K562 (cell line): ENCODE results near the gene MDH1B. TPM values are rescaled to one million over a fixed set of nuclear protein-coding genes. Genes with fewer than 3 reads are reported as not detected.

Source experiments
- ATAC-seq: fragments of 200-7000 bp; cut with Tn5 transposase; 3 replicates; pipeline ENCODE4 v1.9.1; 2020; ENCODE audit warnings: moderate library complexity
- BruUV-seq: library from RNA; stranded (reverse); fragments of 400-500 nt; replicated peaks from 2 replicates; lab custom pipeline; 2021; lab: Mats Ljungman, UMichigan
- CTCF ChIA-PET: fragments of 300-600 bp; formaldehyde crosslinking; extraction: SDS; loops from one replicate; lab custom pipeline; 2021; ENCODE audit warnings: low intra/inter-chr PET ratio; lab: Yijun Ruan, JAX
- POLR2A ChIA-PET: fragments of 300-600, 350-650 bp; sonication (Branson Sonifier 250); formaldehyde crosslinking; extraction: SDS; loops from one replicate; lab custom pipeline; 2021; ENCODE audit warnings: antibody characterized with exemption, inconsistent platforms; lab: Yijun Ruan, JAX
- DNase-seq, 4 experiments: peaks; one replicate each; pipeline versions ENCODE4 v3.0.0 to v3.0.0-alpha.2; 2011 to 2018; ENCODE audit warnings: low spot score in 3 of 4, mixed read lengths in 3 of 4; ENCODE audit errors: extremely low read depth in 1 of 4
- FAIRE-seq: peaks from 2 replicates; lab custom pipeline; 2011; peaks lifted over from hg19 to GRCh38; lab: Jason Lieb, UNC
- H2AFZ ChIP-seq: 2 replicates; pipeline ENCODE4 v1.6.0; 2011; ENCODE audit warnings: low read depth, low read length, control low read depth, inconsistent platforms
- H3K27ac ChIP-seq: fragments of 200-600 bp; 3 replicates; pipeline ENCODE4 v1.8.0; 2011; ENCODE audit warnings: low read depth, mild to moderate bottlenecking, control low read depth, inconsistent platforms, low read length, moderate library complexity, mixed read lengths; ENCODE audit errors: extremely low read depth
- H3K27me3 ChIP-seq, 2 experiments: fragments of 300-600 bp in 1 of 2; 2 replicates in 1 of 2; 3 replicates in 1 of 2; pipeline versions ENCODE4 v1.6.0 to v1.8.0; 2011; ENCODE audit warnings: inconsistent platforms in 2 of 2, low read length in 2 of 2, mild to moderate bottlenecking in 1 of 2, mixed read lengths in 1 of 2, moderate library complexity in 1 of 2; ENCODE audit not compliant: control insufficient read depth in 2 of 2, insufficient read depth in 2 of 2
- H3K36me3 ChIP-seq: fragments of 300-600 bp; 3 replicates; pipeline ENCODE4 v1.8.0; 2011; ENCODE audit warnings: mild to moderate bottlenecking, low read length, inconsistent platforms; ENCODE audit not compliant: control insufficient read depth, insufficient read depth
- H3K4me1 ChIP-seq, 2 experiments: fragments of 200-600 bp in 1 of 2; replicated peaks in 1 of 2; 2 replicates in 1 of 2; 3 replicates in 1 of 2; pipeline versions ENCODE4 v1.5.1 to v1.8.0; 2011; ENCODE audit warnings: inconsistent platforms in 2 of 2, low read length in 2 of 2, mild to moderate bottlenecking in 1 of 2, mixed read lengths in 1 of 2, moderate library complexity in 1 of 2; ENCODE audit not compliant: control insufficient read depth in 2 of 2, insufficient read depth in 2 of 2
- H3K4me2 ChIP-seq: 2 replicates; pipeline ENCODE4 v1.6.1; 2011; ENCODE audit warnings: low read length, control low read depth, inconsistent platforms, mixed read lengths; ENCODE audit not compliant: insufficient read depth
- H3K4me3 ChIP-seq: fragments of 200-600 bp; sonication (generic), shearing (Covaris generic); 2 replicates; pipeline ENCODE4 v1.5.1; 2016; ENCODE audit warnings: control low read depth, inconsistent platforms
- H3K79me2 ChIP-seq: fragments of 200-600 bp; 3 replicates; pipeline ENCODE4 v1.8.0; 2011; ENCODE audit warnings: low read length, inconsistent platforms; ENCODE audit not compliant: control insufficient read depth, insufficient read depth
- H3K9ac ChIP-seq, 2 experiments: 2 replicates each; pipeline versions ENCODE4 v1.6.0 to v1.6.1; 2011; ENCODE audit warnings: low read depth in 2 of 2, low read length in 2 of 2, control low read depth in 1 of 2, inconsistent platforms in 1 of 2, mild to moderate bottlenecking in 1 of 2, mixed read lengths in 1 of 2; ENCODE audit not compliant: insufficient read depth in 1 of 2
- H3K9me1 ChIP-seq: one replicate; pipeline ENCODE4 v1.6.0; 2011; ENCODE audit warnings: inconsistent platforms, mild to moderate bottlenecking, low read length, moderate library complexity; ENCODE audit not compliant: control insufficient read depth, insufficient read depth
- H3K9me3 ChIP-seq: replicated peaks from 2 replicates; pipeline ENCODE4 v1.5.1; 2011; ENCODE audit warnings: low read depth, low read length, inconsistent platforms; ENCODE audit not compliant: control insufficient read depth, insufficient read depth
- H4K20me1 ChIP-seq: replicated peaks from 2 replicates; pipeline ENCODE4 v1.6.1; 2011; ENCODE audit warnings: low read length, inconsistent platforms, mixed read lengths; ENCODE audit not compliant: control insufficient read depth, insufficient read depth
- CEBPB ChIP-seq: fragments of 450-650 bp; IDR thresholded peaks from 2 replicates; pipeline ENCODE4 v1.6.1; 2016; ENCODE audit warnings: missing genetic modification characterization, missing compliant biosample characterization
- POLR3A ChIP-seq: IDR thresholded peaks from 2 replicates; pipeline ENCODE4 v1.6.1; 2011; ENCODE audit warnings: borderline replicate concordance, mild to moderate bottlenecking, moderate library complexity; ENCODE audit not compliant: insufficient read length, insufficient read depth; ENCODE audit errors: extremely low read depth
- POU5F1 ChIP-seq: fragments of 150-350 bp; IDR thresholded peaks from 2 replicates; pipeline ENCODE4 v1.6.1; 2014; ENCODE audit warnings: borderline replicate concordance, low read length, low read depth, mild to moderate bottlenecking; ENCODE audit not compliant: partially characterized antibody
- ZNF316 ChIP-seq: fragments of 450-650 bp; IDR thresholded peaks from 2 replicates; pipeline ENCODE4 v1.6.1; 2016
- WGBS: fragments of 100-300 bp; shearing (Covaris generic); methylation state at CpG from one replicate; pipeline ENCODE4 v1.1.6; 2016; ENCODE audit warnings: low coverage, mixed read lengths; ENCODE audit not compliant: insufficient coverage; ENCODE audit errors: missing lambda C conversion rate; 5-methylcytosine and 5-hydroxymethylcytosine counted together
- in situ Hi-C: fragments of 300-500 bp; cut with MboI; formaldehyde crosslinking; loops from 4 replicates; pipeline ENCODE4 v1.15.0; 2018; ENCODE audit warnings: inconsistent platforms, mixed read lengths
- intact Hi-C: fragments of 100-400 bp; cut with micrococcal nuclease; formaldehyde crosslinking; loops from 2 replicates; pipeline ENCODE4 v1.14.2; 2022
- polyA plus RNA-seq, 8 experiments: library from polyadenylated mRNA; depleted of rRNA in 4 of 8; stranded (reverse) in 5 of 8; unstranded in 3 of 8; fragments of >200 nt; fragmentation: Nextera tagmentation in 2 of 8; fragmentation: Illumina TruSeq in 1 of 8; extraction: Ambion mirVana in 2 of 8; extraction: Trizol in 1 of 8; gene quantifications; 2 replicates each; pipeline versions ENCODE4 v1.2.1 to v1.2.3, GENCODE V29; 2011 to 2014; ENCODE audit warnings: inconsistent platforms in 1 of 8, missing spikeins in 1 of 8
- total RNA-seq, 7 experiments: library from RNA; depleted of rRNA in 6 of 7; stranded (reverse); fragments of >200 nt in 6 of 7; fragmentation: Illumina TruSeq in 2 of 7; extraction: Trizol in 2 of 7; gene quantifications; 2 replicates each; pipeline versions ENCODE4 v1.2.1 to v1.2.3, GENCODE V29; 2011 to 2021; ENCODE audit warnings: low replicate concordance in 1 of 7

MDH1B gene
- total and polyA plus RNA-seq, 9 of the 15 experiments (the other 6 are each of a cell fraction or from before 2014, with no cell fraction given): 0.06 to 0.16 (median 0.14) TPM; not detected in 5

GRCh38 chr2:206790311-206790935 lies 25.3 kb upstream of the MDH1B start:
- intact Hi-C loops: no loop called here
- no peaks in the 10 kb centered on the region for H3K27me3 ChIP-seq
- DNase-seq (no peak), ATAC-seq (no peak)
- H3K9ac ChIP-seq: no peak overlapping the region
- peaks cover 73% of the 10 kb centered on the region for H3K36me3 ChIP-seq
- no peaks in the 10 kb centered on the region for H3K79me2 ChIP-seq
- POLR2A ChIA-PET: no interaction called here
- CTCF ChIA-PET: no interaction called here
- BruUV-seq: no TSS peak
- no peak overlapping the region for H3K4me2 ChIP-seq
- no peak overlapping the region for H3K27ac ChIP-seq
- no peaks in the 10 kb centered on the region for H3K9me3 ChIP-seq
- TF ChIP-seq POU5F1 (no peak), POLR3A (no peak)
- TF ChIP-seq, all 486 proteins: peak for 0
- in situ Hi-C loops: loop anchor here (10.0 kb wide), 1 partner anchor 684 kb away; no protein-coding TSS in a partner anchor
- WGBS: 90% methylated on average over 3 of the region's 3 CpGs
- Histone ChIP-seq H4K20me1 (no peaks in the 10 kb centered on the region), H3K4me3 (no peak overlapping the region), H3K4me1 (no peaks in the 10 kb centered on the region), H2AFZ (no peak overlapping the region), H3K9me1 (no peaks in the 10 kb centered on the region)
- no peak for FAIRE-seq

- no peak overlapping the region for H3K27ac ChIP-seq
- H3K4me1 ChIP-seq: no peaks in the 10 kb centered on the region
- H3K36me3 ChIP-seq: peaks cover 85% of the 10 kb centered on the region
- H3K4me2 ChIP-seq: no peak overlapping the region
- H3K27me3 ChIP-seq: no peaks in the 10 kb centered on the region
- no peak overlapping the region for H3K4me3 ChIP-seq
- ChIA-PET POLR2A (no interaction called here), CTCF (no interaction called here)
- no TSS peak for BruUV-seq
- in situ Hi-C loops (no loop called here), intact Hi-C loops (loop anchor here (5.0 kb wide), 2 partner anchors 92 to 392 kb away; no protein-coding TSS in a partner anchor)
- no peak for FAIRE-seq
- H4K20me1 ChIP-seq: no peaks in the 10 kb centered on the region
- no peak overlapping the region for H3K9ac ChIP-seq
- H3K9me3 ChIP-seq: no peaks in the 10 kb centered on the region
- DNase-seq: no peak
- no peak for ATAC-seq
- TF ChIP-seq ZNF316: 0 out of 2 replicates have a peak, but pooled peaks have one; percentile 5
- no peak for TF ChIP-seq CEBPB (tag)
- H2AFZ ChIP-seq: no peak overlapping the region
- peaks cover 4% of the 10 kb centered on the region; the same call in 2 of the 3 replicates for H3K79me2 ChIP-seq
- WGBS: 85% methylated on average over 6 of the region's 7 CpGs
- H3K9me1 ChIP-seq: no peaks in the 10 kb centered on the region
Observed at GRCh38 chr2:206784559-206785353, 19.6 kb upstream of the MDH1B start.
